Smooth muscle cell (in vitro differentiated cells): ENCODE results near the gene RNF217. TPM values are rescaled to one million over a fixed set of nuclear protein-coding genes. Genes with fewer than 3 reads are reported as not detected.
A peak's percentile ranks its signal among the peaks of the same experiment; 100 is the strongest.

Experiments used
- DNase-seq: peaks from one replicate; lab custom pipeline; 2025; ENCODE audit not compliant: unreplicated experiment; lab: John Stamatoyannopoulos, UW
- H2AFZ ChIP-seq: fragments of 200-600 bp; sonication (generic); 2 replicates; pipeline ENCODE4 v1.6.0; 2016; ENCODE audit warnings: antibody characterized with exemption, low read depth, mild to moderate bottlenecking
- H3F3A ChIP-seq: fragments of 200-600 bp; sonication (generic); 2 replicates; pipeline ENCODE4 v1.6.0; 2017; ENCODE audit warnings: antibody characterized with exemption, low read depth
- H3K27ac ChIP-seq: fragments of 200-600 bp; sonication (generic); 2 replicates; pipeline ENCODE4 v1.5.1; 2016; ENCODE audit warnings: low read depth, mild to moderate bottlenecking
- H3K27me3 ChIP-seq: fragments of 200-600 bp; sonication (generic); 2 replicates; pipeline ENCODE4 v1.6.1; 2016; ENCODE audit warnings: low read depth, mild to moderate bottlenecking
- H3K36me3 ChIP-seq: fragments of 200-600 bp; sonication (generic); 2 replicates; pipeline ENCODE4 v1.5.1; 2016; ENCODE audit warnings: low read depth
- H3K4me1 ChIP-seq: fragments of 200-600 bp; sonication (generic); 2 replicates; pipeline ENCODE4 v1.5.1; 2016; ENCODE audit warnings: low read depth
- H3K4me2 ChIP-seq: fragments of 200-600 bp; sonication (generic); 2 replicates; pipeline ENCODE4 v1.6.0; 2016; ENCODE audit warnings: mild to moderate bottlenecking
- H3K4me3 ChIP-seq: fragments of 200-600 bp; sonication (generic); 2 replicates; pipeline ENCODE4 v1.5.1; 2016; ENCODE audit warnings: mild to moderate bottlenecking
- H3K79me2 ChIP-seq: fragments of 200-600 bp; sonication (generic); 2 replicates; pipeline ENCODE4 v1.6.0; 2016; ENCODE audit warnings: low read depth, mild to moderate bottlenecking
- H3K9ac ChIP-seq: fragments of 200-600 bp; sonication (generic); 2 replicates; pipeline ENCODE4 v1.6.0; 2016; ENCODE audit warnings: low read depth
- H3K9me3 ChIP-seq: fragments of 200-600 bp; sonication (generic); replicated peaks from 2 replicates; pipeline ENCODE4 v1.5.1; 2016; ENCODE audit warnings: low read depth
- H4K20me1 ChIP-seq: fragments of 200-600 bp; sonication (generic); 2 replicates; pipeline ENCODE4 v1.6.0; 2016; ENCODE audit warnings: low read depth
- WGBS: methylation state at CpG from one replicate; pipeline ENCODE4 v1.1.7; 2016; ENCODE audit warnings: low lambda C conversion rate; 5-methylcytosine and 5-hydroxymethylcytosine counted together
- polyA plus RNA-seq: library from polyadenylated mRNA; unstranded; fragments of >200 nt; fragmentation: Nextera tagmentation; extraction: Ambion mirVana; gene quantifications from 2 replicates; pipeline ENCODE4 v1.2.1, GENCODE V29; 2016
- total RNA-seq: library from RNA; depleted of rRNA; stranded (reverse); fragments of >200 nt; gene quantifications from 2 replicates; pipeline ENCODE4 v1.2.3, GENCODE V29; 2014
- TF ChIP-seq, protein P1 (sequence below): fragments of 200-600 bp; sonication (generic); IDR thresholded peaks from 2 replicates; pipeline ENCODE4 v1.5.1; 2017; ENCODE audit warnings: borderline replicate concordance, mild to moderate bottlenecking, antibody characterized with exemption; ENCODE audit not compliant: insufficient read depth, poor library complexity, severe bottlenecking

The RNF217 gene
- total and polyA plus RNA-seq, 2 experiments from 2014 or later: 15.6 to 127 TPM

GRCh38 chr6:124982669-124983068, 20.4 kb downstream of the RNF217 start:
- TF ChIP-seq, protein P1, sequence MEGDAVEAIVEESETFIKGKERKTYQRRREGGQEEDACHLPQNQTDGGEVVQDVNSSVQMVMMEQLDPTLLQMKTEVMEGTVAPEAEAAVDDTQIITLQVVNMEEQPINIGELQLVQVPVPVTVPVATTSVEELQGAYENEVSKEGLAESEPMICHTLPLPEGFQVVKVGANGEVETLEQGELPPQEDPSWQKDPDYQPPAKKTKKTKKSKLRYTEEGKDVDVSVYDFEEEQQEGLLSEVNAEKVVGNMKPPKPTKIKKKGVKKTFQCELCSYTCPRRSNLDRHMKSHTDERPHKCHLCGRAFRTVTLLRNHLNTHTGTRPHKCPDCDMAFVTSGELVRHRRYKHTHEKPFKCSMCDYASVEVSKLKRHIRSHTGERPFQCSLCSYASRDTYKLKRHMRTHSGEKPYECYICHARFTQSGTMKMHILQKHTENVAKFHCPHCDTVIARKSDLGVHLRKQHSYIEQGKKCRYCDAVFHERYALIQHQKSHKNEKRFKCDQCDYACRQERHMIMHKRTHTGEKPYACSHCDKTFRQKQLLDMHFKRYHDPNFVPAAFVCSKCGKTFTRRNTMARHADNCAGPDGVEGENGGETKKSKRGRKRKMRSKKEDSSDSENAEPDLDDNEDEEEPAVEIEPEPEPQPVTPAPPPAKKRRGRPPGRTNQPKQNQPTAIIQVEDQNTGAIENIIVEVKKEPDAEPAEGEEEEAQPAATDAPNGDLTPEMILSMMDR: no peak

GRCh38 chr6:124983383-124984083, 21.3 kb downstream of the RNF217 start:
- H3K9me3 ChIP-seq: no peaks in the 10 kb centered on the region
- H3K27ac ChIP-seq: peak overlapping the region; percentile 74
- DNase-seq: no peak

More at GRCh38 chr6:124982669-124983068, 20.4 kb downstream of the RNF217 start:
- H3K4me2 ChIP-seq: peak overlapping the region; percentile 79
- H3K27ac ChIP-seq: peak overlapping the region; percentile 74
- no peaks in the 10 kb centered on the region for H3K9me3 ChIP-seq
- no peak for DNase-seq
- no peak overlapping the region for H3K9ac ChIP-seq
- no peak overlapping the region for H2AFZ ChIP-seq
- no peak overlapping the region for H3K4me3 ChIP-seq
- no peaks in the 10 kb centered on the region for H3K27me3 ChIP-seq
- peaks cover 98% of the 10 kb centered on the region for H3K79me2 ChIP-seq
- no peaks in the 10 kb centered on the region for H3K36me3 ChIP-seq
- H3K4me1 ChIP-seq: peaks cover 49% of the 10 kb centered on the region
- H3F3A ChIP-seq: peaks cover 23% of the 10 kb centered on the region
- peaks cover 54% of the 10 kb centered on the region for H4K20me1 ChIP-seq

GRCh38 chr6:124984668-124985338, 22.6 kb downstream of the RNF217 start:
- no peak for DNase-seq
- Histone ChIP-seq H3K4me2 (peak overlapping the region; percentile 49), H3K9me3 (no peaks in the 10 kb centered on the region), H3K4me1 (peaks cover 52% of the 10 kb centered on the region), H3F3A (peaks cover 23% of the 10 kb centered on the region), H3K27ac (peak overlapping the region; percentile 74), H2AFZ (no peak overlapping the region), H3K4me3 (no peak overlapping the region), H3K9ac (no peak overlapping the region), H3K27me3 (no peaks in the 10 kb centered on the region), H4K20me1 (peaks cover 33% of the 10 kb centered on the region), H3K79me2 (peaks cover 98% of the 10 kb centered on the region), H3K36me3 (no peaks in the 10 kb centered on the region)
- TF ChIP-seq, protein P1: no peak
- WGBS: 100% methylated on average over 1 of the region's 1 CpG

More at GRCh38 chr6:124983383-124984083, 21.3 kb downstream of the RNF217 start:
- peaks cover 98% of the 10 kb centered on the region for H3K79me2 ChIP-seq
- H3K27me3 ChIP-seq: no peaks in the 10 kb centered on the region
- TF ChIP-seq, protein P1: no peak
- H4K20me1 ChIP-seq: peaks cover 45% of the 10 kb centered on the region
- no peaks in the 10 kb centered on the region for H3K36me3 ChIP-seq
- no peak overlapping the region for H3K9ac ChIP-seq
- peaks cover 23% of the 10 kb centered on the region for H3F3A ChIP-seq
- H3K4me3 ChIP-seq: no peak overlapping the region
- H3K4me2 ChIP-seq: no peak overlapping the region
- H2AFZ ChIP-seq: no peak overlapping the region
- 93% methylated on average over 2 of the region's 2 CpGs for WGBS
- peaks cover 49% of the 10 kb centered on the region for H3K4me1 ChIP-seq

DNA sequence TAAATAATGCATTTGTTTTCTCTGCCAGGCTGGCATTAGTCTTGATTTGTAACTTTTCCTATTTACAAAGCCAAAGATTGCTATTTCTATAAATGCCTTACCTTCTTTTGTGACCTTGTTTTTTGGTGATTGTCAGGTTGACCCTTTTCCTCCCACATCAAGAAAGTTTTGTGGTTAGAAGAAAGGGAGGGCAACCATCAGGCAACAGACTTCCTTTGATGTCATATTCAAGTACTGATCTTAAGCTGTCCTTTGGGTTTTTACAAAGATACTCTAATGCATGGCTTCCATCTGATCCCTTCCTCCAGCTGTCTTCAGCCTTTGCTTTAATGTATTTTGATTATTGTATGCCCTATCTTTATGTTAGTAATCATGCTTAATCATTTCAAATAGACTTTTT, 23.9 kb downstream of the RNF217 start:
- no peak for DNase-seq
- peaks cover 22% of the 10 kb centered on the region for H3F3A ChIP-seq
- no peak overlapping the region for H3K9ac ChIP-seq
- H3K9me3 ChIP-seq: no peaks in the 10 kb centered on the region
- no peak overlapping the region for H3K4me3 ChIP-seq
- no peak overlapping the region for H2AFZ ChIP-seq
- peaks cover 25% of the 10 kb centered on the region for H4K20me1 ChIP-seq
- H3K4me1 ChIP-seq: peaks cover 40% of the 10 kb centered on the region
- H3K79me2 ChIP-seq: peaks cover 98% of the 10 kb centered on the region
- no peaks in the 10 kb centered on the region for H3K36me3 ChIP-seq
- TF ChIP-seq, protein P1: no peak
- peak overlapping the region; percentile 74 for H3K27ac ChIP-seq
- peak overlapping the region; percentile 67 for H3K4me2 ChIP-seq
- H3K27me3 ChIP-seq: no peaks in the 10 kb centered on the region
